Liver (tissue), 9 donors: Measurements from ENCODE around the gene SEMA7A. TPM values are rescaled to one million over a fixed set of nuclear protein-coding genes. Genes with fewer than 3 reads are reported as not detected.

ENCODE experiments used
- DNase-seq: peaks from one replicate; pipeline ENCODE4 v3.0.0-alpha.2; 2017; ENCODE audit warnings: low spot score
- H3K27ac ChIP-seq, 2 donors: one replicate each; pipeline ENCODE4 v1.7.0; 2013; ENCODE audit warnings: inconsistent platforms in 2 of 2, low read length in 2 of 2, control low read depth in 1 of 2, low read depth in 1 of 2, mild to moderate bottlenecking in 1 of 2
- H3K27me3 ChIP-seq, 4 donors: one replicate each; pipeline versions ENCODE4 v1.6.1 to v1.7.0; 2013; ENCODE audit warnings: low read length in 3 of 4, inconsistent platforms in 1 of 4, mild to moderate bottlenecking in 1 of 4, moderate library complexity in 1 of 4; ENCODE audit not compliant: control insufficient read depth in 4 of 4, insufficient read depth in 4 of 4
- H3K36me3 ChIP-seq, 4 donors: one replicate each; pipeline versions ENCODE4 v1.6.1 to v1.7.0; 2013; ENCODE audit warnings: low read length in 3 of 4, mild to moderate bottlenecking in 3 of 4, low read depth in 1 of 4, moderate library complexity in 1 of 4; ENCODE audit not compliant: control insufficient read depth in 4 of 4, insufficient read depth in 3 of 4
- H3K4me1 ChIP-seq, 4 donors: one replicate each; pipeline versions ENCODE4 v1.6.1 to v1.7.0; 2013; ENCODE audit warnings: low read length in 3 of 4, mild to moderate bottlenecking in 3 of 4, moderate library complexity in 1 of 4; ENCODE audit not compliant: control insufficient read depth in 4 of 4, insufficient read depth in 4 of 4
- H3K4me3 ChIP-seq, 3 donors: one replicate each; pipeline versions ENCODE4 v1.6.1 to v1.7.0; 2013; ENCODE audit warnings: low read length in 3 of 3, control low read depth in 1 of 3, low read depth in 1 of 3, mild to moderate bottlenecking in 1 of 3
- H3K9ac ChIP-seq, 2 donors: one replicate each; pipeline ENCODE4 v1.7.0; 2013; ENCODE audit warnings: low read length in 2 of 2, mild to moderate bottlenecking in 2 of 2, moderate library complexity in 2 of 2, control low read depth in 1 of 2, low read depth in 1 of 2
- H3K9me3 ChIP-seq, 4 donors: one replicate each; pipeline versions ENCODE4 v1.6.1 to v1.7.0; 2013; ENCODE audit warnings: low read length in 3 of 4; ENCODE audit not compliant: control insufficient read depth in 4 of 4
- ATF3 ChIP-seq: IDR thresholded peaks from 2 replicates; pipeline ENCODE4 v1.6.1; 2016; ENCODE audit warnings: antibody characterized with exemption
- EGR1 ChIP-seq, 2 donors: IDR thresholded peaks; 2 replicates each; pipeline ENCODE4 v1.6.1; 2016 to 2018; ENCODE audit warnings: antibody characterized with exemption in 2 of 2, low read depth in 2 of 2
- FOXA1 ChIP-seq: IDR thresholded peaks from 2 replicates; pipeline ENCODE4 v1.6.1; 2016; ENCODE audit warnings: antibody characterized with exemption
- FOXA2 ChIP-seq: IDR thresholded peaks from 2 replicates; pipeline ENCODE4 v1.6.1; 2016; ENCODE audit warnings: antibody characterized with exemption
- GABPA ChIP-seq, 2 donors: IDR thresholded peaks in 1 of 2; conservative IDR thresholded peaks in 1 of 2; 2 replicates each; pipeline ENCODE4 v1.6.1; 2016; ENCODE audit warnings: antibody characterized with exemption in 2 of 2, mild to moderate bottlenecking in 1 of 2, moderate library complexity in 1 of 2
- HNF4A ChIP-seq, 2 donors: conservative IDR thresholded peaks; 2 replicates each; pipeline ENCODE4 v1.6.1; 2016; ENCODE audit warnings: antibody characterized with exemption in 2 of 2, mild to moderate bottlenecking in 2 of 2
- HNF4G ChIP-seq: IDR thresholded peaks from 2 replicates; pipeline ENCODE4 v1.6.1; 2016; ENCODE audit warnings: antibody characterized with exemption
- MAX ChIP-seq: IDR thresholded peaks from 2 replicates; pipeline ENCODE4 v1.6.1; 2016; ENCODE audit warnings: antibody characterized with exemption
- RAD21 ChIP-seq, 2 donors: IDR thresholded peaks; 2 replicates each; pipeline ENCODE4 v1.6.1; 2016; ENCODE audit warnings: antibody characterized with exemption in 2 of 2, mild to moderate bottlenecking in 2 of 2
- SP1 ChIP-seq: IDR thresholded peaks from 2 replicates; pipeline ENCODE4 v1.6.1; 2018; ENCODE audit warnings: antibody characterized with exemption, mild to moderate bottlenecking
- YY1 ChIP-seq: IDR thresholded peaks from 2 replicates; pipeline ENCODE4 v1.6.1; 2016; ENCODE audit warnings: antibody characterized with exemption, mild to moderate bottlenecking
- WGBS: extraction: QIAGEN DNeasy Blood & Tissue Kit; methylation state at CpG from one replicate; pipeline ENCODE4 v1.1.7; 2013; 5-methylcytosine and 5-hydroxymethylcytosine counted together
- polyA plus RNA-seq, 2 donors: library from polyadenylated mRNA; stranded (reverse) in 1 of 2; unstranded in 1 of 2; fragments of 200-250 nt in 1 of 2; fragments of >200 nt in 1 of 2; fragmentation: Nextera tagmentation in 1 of 2; extraction: Ambion mirVana in 1 of 2; gene quantifications; one replicate each; pipeline versions ENCODE4 v1.2.1 to v1.2.3, GENCODE V29; 2013 to 2015
- total RNA-seq, 2 donors: library from RNA; depleted of rRNA; stranded (reverse); fragments of >200 nt; gene quantifications; one replicate each; pipeline ENCODE4 v1.2.3, GENCODE V29; 2014
- donor health status: healthy.
- donor health status: healthy.
- donor health status: healthy.
- donor health status: healthy.
- donor health status: healthy.

SEMA7A gene
- total and polyA plus RNA-seq, 4 donors, result 0.14 to 18.1 (median 1.4) TPM

DNA sequence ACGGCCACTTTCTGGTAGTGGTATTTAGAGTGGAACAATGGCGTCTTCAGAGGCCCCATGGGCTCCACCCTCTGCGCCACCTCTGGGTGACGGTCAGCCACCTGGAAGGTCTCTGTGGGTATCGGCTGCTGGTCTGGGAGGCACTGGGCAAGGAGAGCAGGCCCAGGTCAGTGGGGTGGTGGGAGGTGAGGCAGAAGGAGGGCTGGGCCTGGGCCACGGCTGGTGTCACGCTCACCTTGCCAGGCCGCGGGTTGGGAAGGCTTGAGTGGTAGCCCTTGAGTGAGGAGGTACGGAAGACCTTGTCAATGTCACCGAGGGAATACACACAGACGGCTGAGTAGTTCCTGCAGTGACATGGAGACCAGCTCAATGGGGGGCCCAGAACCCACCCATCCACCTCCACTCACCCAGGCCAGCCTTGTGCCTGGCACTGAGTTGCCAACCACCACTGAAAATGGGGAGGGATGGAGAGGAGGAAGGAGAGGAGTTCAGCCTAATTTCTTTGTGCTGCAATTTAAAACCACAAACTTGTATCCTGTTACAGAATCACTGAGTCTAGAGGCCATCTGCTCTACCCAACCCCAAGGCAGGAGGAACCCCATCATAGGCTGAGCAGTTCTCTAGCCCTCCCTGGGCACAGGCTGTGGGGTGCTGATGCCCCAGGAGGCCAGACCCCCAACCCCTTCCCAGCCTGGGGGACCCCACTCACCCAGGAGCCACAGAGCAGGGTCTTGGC lies 19.0 kb downstream of the SEMA7A start:
- no peaks in the 10 kb centered on the region for H3K9me3 ChIP-seq
- 96% methylated on average over 12 of the region's 12 CpGs for WGBS
- no peak overlapping the region for H3K27ac ChIP-seq
- DNase-seq, result no peak
- H3K36me3 ChIP-seq, result no peaks in the 10 kb centered on the region
- TF ChIP-seq HNF4A (conservative IDR thresholded peaks at IDR 0.05) (no peak), FOXA2 (no peak), SP1 (no peak), EGR1 (IDR thresholded peaks at IDR 0.05; ENCODE audit: low read depth in 2 of 2) (no peak), MAX (no peak), RAD21 (IDR thresholded peaks at IDR 0.05) (no peak), HNF4G (no peak)
- no peak overlapping the region for H3K9ac ChIP-seq
- no peaks in the 10 kb centered on the region for H3K27me3 ChIP-seq
- H3K4me3 ChIP-seq, result no peak overlapping the region
- peaks cover 0 to 7% (median 2%) of the 10 kb centered on the region in 4 donors for H3K4me1 ChIP-seq

GRCh38 chr15:74414081-74414580 lies 19.6 kb downstream of the SEMA7A start:
- no peak overlapping the region for H3K4me3 ChIP-seq
- H3K27ac ChIP-seq, result no peak overlapping the region
- TF ChIP-seq ATF3 (no peak), FOXA1 (no peak)
- H3K36me3 ChIP-seq, result no peaks in the 10 kb centered on the region
- WGBS, result 81% methylated on average over 5 of the region's 5 CpGs
- H3K27me3 ChIP-seq, result no peaks in the 10 kb centered on the region
- DNase-seq, result no peak
- no peak overlapping the region for H3K9ac ChIP-seq
- H3K4me1 ChIP-seq, result peaks cover 0 to 6% (median 2%) of the 10 kb centered on the region in 4 donors
- no peaks in the 10 kb centered on the region for H3K9me3 ChIP-seq

DNA sequence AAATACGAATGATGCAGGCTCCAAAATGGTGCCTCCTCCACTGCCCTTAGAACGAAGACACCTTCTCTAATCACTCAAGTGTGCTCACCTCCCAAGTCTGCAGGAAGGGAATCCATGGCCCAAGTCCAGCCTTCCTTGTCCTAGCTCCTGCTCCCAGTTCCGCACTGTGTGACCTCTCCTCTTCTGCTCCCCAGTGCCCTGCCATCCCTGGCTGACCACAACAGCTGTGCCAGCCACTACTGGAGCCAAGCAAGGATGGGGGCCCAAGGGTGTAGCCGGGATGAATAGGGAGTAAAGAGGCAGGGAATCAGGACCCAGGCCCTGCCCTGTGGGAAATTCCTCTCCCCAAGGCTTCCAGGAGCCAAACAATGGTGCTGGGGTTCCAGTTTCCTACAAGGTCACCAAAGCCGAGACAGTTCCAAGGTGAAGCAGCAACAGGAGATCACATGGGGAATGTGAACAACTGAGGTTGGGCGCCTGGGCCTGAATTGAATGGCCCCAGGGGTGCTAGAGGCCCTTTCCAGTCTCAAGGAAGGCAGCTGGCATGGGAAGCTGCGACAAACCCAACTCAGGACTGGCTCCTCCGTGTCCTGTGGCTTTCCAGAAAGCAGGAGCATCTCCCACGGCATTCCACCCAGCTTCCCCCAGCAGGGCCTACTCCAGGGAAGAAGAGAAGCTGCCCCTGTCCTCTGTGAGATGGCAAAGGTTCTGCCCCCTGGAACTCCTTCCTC lies 20.2 kb downstream of the SEMA7A start:
- H3K9me3 ChIP-seq, result no peaks in the 10 kb centered on the region
- no peak overlapping the region for H3K27ac ChIP-seq
- 91% methylated on average over 9 of the region's 9 CpGs for WGBS
- DNase-seq, result no peak
- H3K9ac ChIP-seq, result no peak overlapping the region
- TF ChIP-seq SP1 (no peak), MAX (no peak), YY1 (no peak), ATF3 (no peak), FOXA2 (no peak), FOXA1 (no peak), RAD21 (IDR thresholded peaks at IDR 0.05) (no peak), GABPA (IDR thresholded peaks at IDR 0.05 in 1 of 2, conservative IDR thresholded peaks at IDR 0.05 in 1 of 2) (no peak), EGR1 (IDR thresholded peaks at IDR 0.05; ENCODE audit: low read depth in 2 of 2) (no peak), HNF4A (conservative IDR thresholded peaks at IDR 0.05) (no peak)
- no peaks in the 10 kb centered on the region for H3K36me3 ChIP-seq
- no peaks in the 10 kb centered on the region for H3K27me3 ChIP-seq
- H3K4me1 ChIP-seq, result no peaks in the 10 kb centered on the region
- H3K4me3 ChIP-seq, result no peak overlapping the region
